SJSA1 (cell line): Measurements from ENCODE around the gene ANO9. TPM values are rescaled to one million over a fixed set of nuclear protein-coding genes. Genes with fewer than 3 reads are reported as not detected.
"Not testable (repeated sequence)": the region's sequence is repeated elsewhere in the genome, so short reads cannot be mapped to it uniquely, and the experiment has no call there.

ENCODE experiments used
- DNase-seq, 2 experiments: peaks; one replicate each; pipeline ENCODE4 v3.0.0-alpha.2; 2015 to 2020; ENCODE audit warnings: low spot score in 2 of 2, low read depth in 1 of 2
- H3K27ac ChIP-seq: fragments of 250-450 bp; sonication (Bioruptor Pico); 2 replicates; pipeline ENCODE4 v1.5.1; 2020; ENCODE audit warnings: mild to moderate bottlenecking, moderate library complexity
- H3K27me3 ChIP-seq: fragments of 250-450 bp; sonication (Bioruptor Pico); replicated peaks from 2 replicates; pipeline ENCODE4 v1.5.1; 2020; ENCODE audit warnings: mild to moderate bottlenecking, moderate library complexity
- H3K36me3 ChIP-seq: fragments of 250-450 bp; sonication (Bioruptor Pico); 2 replicates; pipeline ENCODE4 v1.5.1; 2020; ENCODE audit warnings: mild to moderate bottlenecking
- H3K4me1 ChIP-seq: fragments of 250-450 bp; sonication (Bioruptor Pico); replicated peaks from 2 replicates; pipeline ENCODE4 v1.6.1; 2021; ENCODE audit warnings: mild to moderate bottlenecking
- H3K4me3 ChIP-seq: fragments of 250-450 bp; sonication (Bioruptor Pico); 2 replicates; pipeline ENCODE4 v1.5.1; 2020; ENCODE audit warnings: mild to moderate bottlenecking
- H3K9me3 ChIP-seq: fragments of 250-450 bp; sonication (Bioruptor Pico); replicated peaks from 2 replicates; pipeline ENCODE4 v1.5.1; 2020; ENCODE audit warnings: mild to moderate bottlenecking
- total RNA-seq: library from RNA; depleted of rRNA; stranded (reverse); fragments of >200 nt; shearing (Covaris generic); gene quantifications from 2 replicates; pipeline ENCODE4 v1.2.3, GENCODE V29; 2014

Gene ANO9
- total RNA-seq, 1 experiment from 2014 or later = not detected

GRCh38 chr11:396948-397548 lies 44.8 kb downstream of the ANO9 start:
- Histone ChIP-seq H3K9me3 (no peaks in the 10 kb centered on the region), H3K4me1 (peaks cover 36% of the 10 kb centered on the region), H3K27me3 (peaks cover 10% of the 10 kb centered on the region), H3K36me3 (no peaks in the 10 kb centered on the region), H3K27ac (no peak overlapping the region), H3K4me3 (peak overlapping the region; percentile 28)
- peak; percentile 65 to 78 for DNase-seq

GRCh38 chr11:396511-396947 lies 45.3 kb downstream of the ANO9 start:
- DNase-seq = peak in 1 of 2 experiments; percentile 21
- Histone ChIP-seq H3K4me1 (peaks cover 36% of the 10 kb centered on the region), H3K27ac (no peak overlapping the region), H3K4me3 (peak overlapping the region; percentile 28), H3K36me3 (no peaks in the 10 kb centered on the region), H3K9me3 (no peaks in the 10 kb centered on the region), H3K27me3 (peaks cover 10% of the 10 kb centered on the region)

GRCh38 chr11:395866-396265 lies 45.9 kb downstream of the ANO9 start:
- Histone ChIP-seq H3K9me3 (no peaks in the 10 kb centered on the region), H3K27me3 (peaks cover 10% of the 10 kb centered on the region), H3K36me3 (no peaks in the 10 kb centered on the region)

GRCh38 chr11:394858-395655 lies 46.8 kb downstream of the ANO9 start:
- no peaks in the 10 kb centered on the region for H3K36me3 ChIP-seq
- H3K9me3 ChIP-seq = no peaks in the 10 kb centered on the region
- peaks cover 36% of the 10 kb centered on the region for H3K4me1 ChIP-seq
- H3K27ac ChIP-seq = peak overlapping the region; percentile 10; the same call in 1 of the 2 replicates
- H3K4me3 ChIP-seq = no peak overlapping the region
- no peak for DNase-seq
- H3K27me3 ChIP-seq = peaks cover 5% of the 10 kb centered on the region

More at GRCh38 chr11:395866-396265, 45.9 kb downstream of the ANO9 start:
- Histone ChIP-seq H3K4me1 (peaks cover 36% of the 10 kb centered on the region), H3K27ac (no peak overlapping the region), H3K4me3 (no peak overlapping the region)
- DNase-seq = no peak

GRCh38 chr11:394034-394857 lies 47.6 kb downstream of the ANO9 start, which contains the start of gene PKP3:
PKP3 (plus strand) TSS chr11:394209; CDS start chr11:394293, 84 bp downstream.
- H3K27me3 ChIP-seq = 0 out of 2 replicates have a peak, but pooled peaks cover 3% of the 10 kb centered on the region
- no peaks in the 10 kb centered on the region for H3K36me3 ChIP-seq
- H3K9me3 ChIP-seq = no peaks in the 10 kb centered on the region
- peak within 1 kb of the TSS; percentile 26 for H3K27ac ChIP-seq
- H3K4me1 ChIP-seq = peaks cover 36% of the 10 kb centered on the region
- peak; percentile 34 to 74 for DNase-seq
- H3K4me3 ChIP-seq = no peak within 1 kb of the TSS

- Histone ChIP-seq H3K27me3 (0 out of 2 replicates have a peak, but pooled peaks cover 3% of the 10 kb centered on the region), H3K36me3 (no peaks in the 10 kb centered on the region), H3K27ac (peak overlapping the region; percentile 26), H3K4me1 (peaks cover 36% of the 10 kb centered on the region), H3K9me3 (no peaks in the 10 kb centered on the region), H3K4me3 (no peak overlapping the region)
- peak; percentile 71 to 90 for DNase-seq
These were observed 48.4 kb downstream of the ANO9 start for GRCh38 chr11:393219-394033.

- DNase-seq = no peak
- no peak overlapping the region for H3K4me3 ChIP-seq
- H3K27me3 ChIP-seq = peaks cover 10% of the 10 kb centered on the region; the same call in 1 of the 2 replicates
- H3K4me1 ChIP-seq = peaks cover 33% of the 10 kb centered on the region
- no peak overlapping the region for H3K27ac ChIP-seq
- no peaks in the 10 kb centered on the region for H3K9me3 ChIP-seq
- no peaks in the 10 kb centered on the region for H3K36me3 ChIP-seq
These were observed 49.6 kb downstream of the ANO9 start for GRCh38 chr11:392102-392777.

GRCh38 chr11:391117-392017 lies 50.4 kb downstream of the ANO9 start:
- DNase-seq = no peak
- H3K9me3 ChIP-seq = no peaks in the 10 kb centered on the region
- H3K36me3 ChIP-seq = no peaks in the 10 kb centered on the region
- H3K4me1 ChIP-seq = peaks cover 24% of the 10 kb centered on the region
- peaks cover 10% of the 10 kb centered on the region; the same call in 1 of the 2 replicates for H3K27me3 ChIP-seq
- no peak overlapping the region for H3K27ac ChIP-seq
- no peak overlapping the region for H3K4me3 ChIP-seq

- Histone ChIP-seq H3K9me3 (no peaks in the 10 kb centered on the region), H3K27me3 (peaks cover 10% of the 10 kb centered on the region; the same call in 1 of the 2 replicates), H3K27ac (no peak overlapping the region), H3K4me1 (peaks cover 21% of the 10 kb centered on the region), H3K4me3 (no peak overlapping the region), H3K36me3 (no peaks in the 10 kb centered on the region)
- DNase-seq = no peak
These were observed 51.6 kb downstream of the ANO9 start for GRCh38 chr11:390175-390574.

GRCh38 chr11:389369-389768 lies 52.4 kb downstream of the ANO9 start:
- H3K36me3 ChIP-seq, H3K27me3 ChIP-seq, H3K4me3 ChIP-seq, H3K27ac ChIP-seq, DNase-seq, H3K9me3 ChIP-seq: not testable (repeated sequence)
- peaks cover 13% of the 10 kb centered on the region for H3K4me1 ChIP-seq

GRCh38 chr11:387193-387793 lies 54.5 kb downstream of the ANO9 start:
- no peaks in the 10 kb centered on the region for H3K36me3 ChIP-seq
- no peaks in the 10 kb centered on the region for H3K9me3 ChIP-seq
- peaks cover 15% of the 10 kb centered on the region; the same call in 1 of the 2 replicates for H3K27me3 ChIP-seq
- no peak overlapping the region for H3K27ac ChIP-seq
- no peak overlapping the region for H3K4me3 ChIP-seq
- no peak for DNase-seq
- H3K4me1 ChIP-seq = no peaks in the 10 kb centered on the region
